HCT116 (cell line): ENCODE results near the gene TRIM66. TPM values are rescaled to one million over a fixed set of nuclear protein-coding genes. Genes with fewer than 3 reads are reported as not detected.

Experiments used
- ATAC-seq: fragments of 200-7000 bp; cut with Tn5 transposase; 2 replicates; pipeline ENCODE4 v1.9.1; 2020; ENCODE audit warnings: mild to moderate bottlenecking, moderate library complexity
- BruUV-seq: library from RNA; stranded (reverse); fragments of 400-500 nt; replicated peaks from 2 replicates; lab custom pipeline; 2021; lab: Mats Ljungman, UMichigan
- CTCF ChIA-PET: fragments of 300-600 bp; sonication (Branson Sonifier 250); formaldehyde crosslinking; loops from one replicate; lab custom pipeline; 2021; ENCODE audit warnings: antibody characterized with exemption; lab: Charles Lee
- POLR2A ChIA-PET: fragments of 300-600, 350-600 bp; sonication (Branson Sonifier 250); formaldehyde crosslinking; loops from one replicate; lab custom pipeline; 2021; ENCODE audit warnings: antibody characterized with exemption; lab: Charles Lee
- RAD21 ChIA-PET, 2 experiments: fragments of 300-600 bp; sonication (Branson Sonifier 250); formaldehyde crosslinking; loops; one replicate each; lab custom pipeline; 2023; ENCODE audit warnings: low total read pairs in 2 of 2; ENCODE audit not compliant: uncharacterized antibody in 2 of 2, unreplicated experiment in 2 of 2, low non-redundant PET in 1 of 2; lab: Charles Lee
- DNase-seq: peaks from one replicate; pipeline ENCODE4 v3.0.0-alpha.2; 2010; ENCODE audit warnings: low read depth, low spot score
- H2AFZ ChIP-seq: fragments of 200-600 bp; shearing (Covaris generic), sonication (generic); 2 replicates; pipeline ENCODE4 v1.6.1; 2017; ENCODE audit warnings: low read depth, mixed run types, mixed read lengths, antibody characterized with exemption, low read length; ENCODE audit not compliant: poor library complexity, severe bottlenecking
- H3K27ac ChIP-seq: 2 replicates; pipeline ENCODE4 v1.5.1; 2012; ENCODE audit warnings: low read depth, low read length
- H3K27me3 ChIP-seq: fragments of 200-600 bp; sonication (generic); 2 replicates; pipeline ENCODE4 v1.6.1; 2016; ENCODE audit warnings: mixed run types, low read length, mixed read lengths; ENCODE audit not compliant: insufficient read depth
- H3K36me3 ChIP-seq, 2 experiments: fragments of 200-500 bp in 1 of 2; fragments of 200-600 bp in 1 of 2; sonication (Bioruptor generic) in 1 of 2; sonication (generic) in 1 of 2; 2 replicates each; pipeline versions ENCODE4 v1.5.1 to v1.6.1; 2014 to 2016; ENCODE audit warnings: low read length in 2 of 2, inconsistent platforms in 1 of 2, mixed read lengths in 1 of 2, mixed run types in 1 of 2; ENCODE audit not compliant: insufficient read depth in 2 of 2, control insufficient read depth in 1 of 2
- H3K4me1 ChIP-seq, 2 experiments: fragments of 200-600 bp in 1 of 2; sonication (generic) in 1 of 2; 2 replicates each; pipeline versions ENCODE4 v1.5.1 to v1.6.1; 2012 to 2017; ENCODE audit warnings: low read length in 2 of 2, inconsistent platforms in 1 of 2, mild to moderate bottlenecking in 1 of 2, mixed read lengths in 1 of 2, mixed run types in 1 of 2, moderate library complexity in 1 of 2; ENCODE audit not compliant: insufficient read depth in 2 of 2, control insufficient read depth in 1 of 2
- H3K4me2 ChIP-seq: fragments of 200-600 bp; sonication (generic); 2 replicates; pipeline ENCODE4 v1.6.1; 2017; ENCODE audit warnings: mixed run types, low read length, mixed read lengths
- H3K4me3 ChIP-seq, 2 experiments: fragments of 200-600 bp in 1 of 2; sonication (generic) in 1 of 2; replicated peaks in 1 of 2; 2 replicates each; pipeline ENCODE4 v1.5.1; 2011 to 2016; ENCODE audit warnings: low read length in 2 of 2, control low read depth in 1 of 2, low read depth in 1 of 2, mild to moderate bottlenecking in 1 of 2, mixed read lengths in 1 of 2, mixed run types in 1 of 2
- H3K79me2 ChIP-seq: fragments of 200-600 bp; sonication (generic); 2 replicates; pipeline ENCODE4 v1.6.1; 2017; ENCODE audit warnings: mild to moderate bottlenecking, mixed run types, low read length, moderate library complexity, mixed read lengths; ENCODE audit not compliant: insufficient read depth
- H3K9ac ChIP-seq: fragments of 200-600 bp; sonication (generic); 2 replicates; pipeline ENCODE4 v1.6.1; 2016; ENCODE audit warnings: low read length, mixed read lengths
- H3K9me2 ChIP-seq: fragments of 200-600 bp; sonication (generic), shearing (Covaris generic); 2 replicates; pipeline ENCODE4 v1.6.1; 2017; ENCODE audit warnings: mixed run types, mild to moderate bottlenecking, moderate library complexity; ENCODE audit not compliant: insufficient read depth
- H3K9me3 ChIP-seq, 2 experiments: fragments of 200-500 bp in 1 of 2; fragments of 200-600 bp in 1 of 2; sonication (Bioruptor generic) in 1 of 2; sonication (generic) in 1 of 2; 2 replicates each; pipeline ENCODE4 v1.6.1; 2014 to 2017; ENCODE audit warnings: low read length in 2 of 2, mixed read lengths in 2 of 2, inconsistent platforms in 1 of 2, low read depth in 1 of 2, mild to moderate bottlenecking in 1 of 2, mixed run types in 1 of 2, moderate library complexity in 1 of 2; ENCODE audit not compliant: control insufficient read depth in 1 of 2, insufficient read depth in 1 of 2
- H4K20me1 ChIP-seq: fragments of 200-600 bp; sonication (generic), shearing (Covaris generic); 2 replicates; pipeline ENCODE4 v1.6.1; 2017; ENCODE audit warnings: mixed run types, mild to moderate bottlenecking, moderate library complexity; ENCODE audit not compliant: insufficient read depth
- ATF3 ChIP-seq: IDR thresholded peaks from 2 replicates; pipeline ENCODE4 v1.6.1; 2012
- CBX3 ChIP-seq: IDR thresholded peaks from 2 replicates; pipeline ENCODE4 v1.6.1; 2012; ENCODE audit warnings: low read depth
- CTCF ChIP-seq, 3 experiments: fragments of 200-600 bp in 1 of 3; sonication (generic) in 1 of 3; IDR thresholded peaks in 2 of 3; conservative IDR thresholded peaks in 1 of 3; 2 replicates each; pipeline ENCODE4 v1.5.1; 2012 to 2017; ENCODE audit warnings: low read depth in 2 of 3, low read length in 2 of 3, antibody characterized with exemption in 1 of 3, borderline replicate concordance in 1 of 3, control low read depth in 1 of 3, mild to moderate bottlenecking in 1 of 3, mixed read lengths in 1 of 3, mixed run types in 1 of 3, moderate library complexity in 1 of 3; ENCODE audit not compliant: insufficient read depth in 1 of 3
- ELF1 ChIP-seq: IDR thresholded peaks from 2 replicates; pipeline ENCODE4 v1.6.1; 2012; ENCODE audit warnings: low read depth, borderline replicate concordance
- EZH2phosphoT487 ChIP-seq: fragments of 200-600 bp; IDR thresholded peaks from 2 replicates; pipeline ENCODE4 v1.6.1; 2018; ENCODE audit warnings: antibody characterized with exemption, borderline replicate concordance
- POLR2AphosphoS5 ChIP-seq: IDR thresholded peaks from 2 replicates; pipeline ENCODE4 v1.6.1; 2011; ENCODE audit warnings: mild to moderate bottlenecking, low read depth, low read length, moderate library complexity
- RAD21 ChIP-seq: IDR thresholded peaks from 2 replicates; pipeline ENCODE4 v1.6.1; 2012; ENCODE audit warnings: low read depth, mild to moderate bottlenecking
- SIN3A ChIP-seq: IDR thresholded peaks from 2 replicates; pipeline ENCODE4 v1.6.1; 2012; ENCODE audit warnings: low read depth
- SP1 ChIP-seq: IDR thresholded peaks from 2 replicates; pipeline ENCODE4 v1.6.1; 2012; ENCODE audit warnings: low read depth
- intact Hi-C: fragments of 100-400 bp; cut with micrococcal nuclease; formaldehyde crosslinking; loops from 2 replicates; pipeline ENCODE4 v1.10.0; 2022
- total RNA-seq: library from RNA; stranded (reverse); gene quantifications from one replicate; pipeline ENCODE4 v1.2.1, GENCODE V29; 2021; ENCODE audit not compliant: unreplicated experiment

The TRIM66 gene
- total RNA-seq, 1 experiment from 2014 or later = 24.8 TPM

- ChIA-PET CTCF (no interaction called here), RAD21 (no interaction called here), POLR2A (no interaction called here)
- Histone ChIP-seq H3K4me2 (no peak overlapping the region), H3K4me1 (no peaks in the 10 kb centered on the region), H2AFZ (no peak overlapping the region), H3K9ac (no peak overlapping the region), H3K27ac (no peak overlapping the region), H3K79me2 (no peaks in the 10 kb centered on the region), H3K27me3 (no peaks in the 10 kb centered on the region), H3K4me3 (no peak overlapping the region), H3K9me3 (no peaks in the 10 kb centered on the region), H4K20me1 (no peaks in the 10 kb centered on the region), H3K9me2 (no peaks in the 10 kb centered on the region), H3K36me3 (peaks cover 45 to 61% of the 10 kb centered on the region in 2 experiments; a peak in 3 of 4 replicates)
- no TSS peak for BruUV-seq
- ATAC-seq (no peak), DNase-seq (no peak)
- intact Hi-C loops = no loop called here
- no peak for TF ChIP-seq RAD21
- no peak for TF ChIP-seq EZH2phosphoT487
- TF ChIP-seq ATF3 = no peak
- no peak for TF ChIP-seq CBX3
Observed at GRCh38 chr11:8641332-8641731, 41.1 kb downstream of the TRIM66 start.

DNA sequence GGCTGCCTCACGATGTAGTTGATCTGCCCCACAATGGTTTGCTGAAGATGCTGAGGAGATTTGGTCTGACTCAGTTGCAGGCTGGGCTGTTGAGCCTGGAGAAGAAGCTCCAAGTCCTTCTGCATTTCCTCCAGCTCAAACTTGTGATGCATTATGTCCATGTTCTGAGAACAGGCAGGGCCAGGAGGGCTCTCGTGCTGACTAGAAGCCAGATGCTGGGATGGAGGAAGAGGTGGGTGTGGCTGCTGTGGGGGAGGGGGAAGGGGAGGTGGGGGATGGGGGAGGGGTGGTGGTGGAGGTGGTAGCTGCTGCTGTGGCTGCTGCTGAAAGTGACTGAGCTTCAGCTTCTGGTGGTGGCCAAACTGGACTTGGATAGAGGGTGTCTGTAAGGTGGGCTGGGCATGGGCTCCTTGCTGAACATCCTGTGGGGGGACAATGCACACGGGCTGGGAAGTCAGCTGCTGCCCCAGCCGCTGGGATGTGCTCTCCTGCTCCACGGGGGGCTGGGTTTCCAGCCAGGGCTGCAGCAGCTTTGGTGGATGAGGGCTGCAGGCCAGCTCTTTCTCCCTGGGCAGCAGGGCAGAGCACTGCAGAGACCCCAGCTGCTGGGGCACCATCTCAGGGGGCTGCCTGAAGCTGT lies 42.1 kb downstream of the TRIM66 start:
- Histone ChIP-seq H3K36me3 (peaks cover 44 to 58% of the 10 kb centered on the region in 2 experiments; a peak in 3 of 4 replicates), H3K9ac (no peak overlapping the region), H3K27me3 (no peaks in the 10 kb centered on the region), H3K4me3 (no peak overlapping the region), H3K9me3 (no peaks in the 10 kb centered on the region), H3K4me1 (no peaks in the 10 kb centered on the region), H3K9me2 (no peaks in the 10 kb centered on the region), H3K27ac (no peak overlapping the region), H4K20me1 (no peaks in the 10 kb centered on the region), H3K4me2 (no peak overlapping the region), H3K79me2 (no peaks in the 10 kb centered on the region), H2AFZ (no peak overlapping the region)
- DNase-seq (no peak), ATAC-seq (no peak)
- no TSS peak for BruUV-seq
- ChIA-PET RAD21 (no interaction called here), CTCF (no interaction called here), POLR2A (no interaction called here)
- intact Hi-C loops = no loop called here
- TF ChIP-seq RAD21 (no peak), EZH2phosphoT487 (no peak), CBX3 (no peak), POLR2AphosphoS5 (no peak), SIN3A (no peak), SP1 (no peak), ELF1 (no peak), CTCF (IDR thresholded peaks at IDR 0.05 in 2 of 3, conservative IDR thresholded peaks at IDR 0.05 in 1 of 3; ENCODE audit: borderline replicate concordance in 1 of 3, insufficient read depth in 1 of 3, low read depth in 2 of 3, low read length in 2 of 3) (no peak)
